Activated T-helper 1 cell treated with anti-CD3 and anti-CD28 coated beads, Interleukin-2, amount 50 U/mL, for 16 hours (primary cell): ENCODE results near the gene NRN1.
"Not testable (repeated sequence)": the region's sequence is repeated elsewhere in the genome, so short reads cannot be mapped to it uniquely, and the experiment has no call there.

Experiments
- DNase-seq, 2 donors: peaks; one replicate each; pipeline ENCODE4 v3.0.0-alpha.2; 2020; ENCODE audit warnings: low read depth in 1 of 2, low spot score in 1 of 2

Gene NRN1

DNA sequence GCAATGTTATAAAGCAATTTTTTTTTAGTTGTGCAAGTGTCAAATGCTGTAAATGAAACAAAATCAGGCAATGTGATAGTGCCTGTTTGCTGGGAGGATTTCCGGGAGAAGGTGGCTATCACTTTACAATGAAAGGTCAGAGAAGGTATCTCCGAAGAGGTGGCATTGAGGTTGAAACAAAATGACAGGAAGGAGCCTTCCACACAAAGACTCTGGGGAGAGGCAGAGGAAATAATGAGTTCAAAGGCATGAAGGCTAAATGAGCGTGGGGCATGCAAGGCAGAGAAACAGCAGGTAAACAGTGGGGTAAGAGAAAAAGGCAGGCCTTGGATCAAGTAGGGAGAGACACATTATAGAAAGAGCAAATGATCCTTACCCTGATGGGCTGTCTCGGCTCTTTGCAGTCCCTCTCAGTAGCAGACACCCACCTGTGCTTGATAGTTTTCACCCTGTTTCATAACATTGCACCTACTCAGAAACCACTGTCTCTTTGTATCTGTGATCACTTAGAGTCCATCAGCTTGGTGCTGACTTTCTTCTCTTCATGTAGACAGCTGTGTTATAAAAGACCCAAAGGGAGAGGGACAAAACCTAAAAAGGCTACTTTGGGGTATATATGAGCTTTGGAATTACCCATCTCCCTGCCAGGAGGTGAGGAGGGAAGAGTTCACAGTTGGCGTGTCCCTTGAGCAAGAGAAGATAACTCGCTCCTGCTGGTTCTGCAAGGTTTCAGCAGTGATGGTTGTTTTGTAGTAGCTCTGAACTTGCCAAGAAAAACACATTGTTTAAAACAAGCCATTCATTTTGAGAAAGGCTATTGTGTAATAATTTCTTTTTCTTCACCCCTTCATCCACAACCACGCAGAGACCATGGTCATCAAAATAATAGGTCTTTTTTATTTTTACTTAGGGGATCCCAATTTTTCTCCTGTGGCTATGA lies 22.3 kb downstream of the NRN1 start:
- DNase-seq = no peak

DNA sequence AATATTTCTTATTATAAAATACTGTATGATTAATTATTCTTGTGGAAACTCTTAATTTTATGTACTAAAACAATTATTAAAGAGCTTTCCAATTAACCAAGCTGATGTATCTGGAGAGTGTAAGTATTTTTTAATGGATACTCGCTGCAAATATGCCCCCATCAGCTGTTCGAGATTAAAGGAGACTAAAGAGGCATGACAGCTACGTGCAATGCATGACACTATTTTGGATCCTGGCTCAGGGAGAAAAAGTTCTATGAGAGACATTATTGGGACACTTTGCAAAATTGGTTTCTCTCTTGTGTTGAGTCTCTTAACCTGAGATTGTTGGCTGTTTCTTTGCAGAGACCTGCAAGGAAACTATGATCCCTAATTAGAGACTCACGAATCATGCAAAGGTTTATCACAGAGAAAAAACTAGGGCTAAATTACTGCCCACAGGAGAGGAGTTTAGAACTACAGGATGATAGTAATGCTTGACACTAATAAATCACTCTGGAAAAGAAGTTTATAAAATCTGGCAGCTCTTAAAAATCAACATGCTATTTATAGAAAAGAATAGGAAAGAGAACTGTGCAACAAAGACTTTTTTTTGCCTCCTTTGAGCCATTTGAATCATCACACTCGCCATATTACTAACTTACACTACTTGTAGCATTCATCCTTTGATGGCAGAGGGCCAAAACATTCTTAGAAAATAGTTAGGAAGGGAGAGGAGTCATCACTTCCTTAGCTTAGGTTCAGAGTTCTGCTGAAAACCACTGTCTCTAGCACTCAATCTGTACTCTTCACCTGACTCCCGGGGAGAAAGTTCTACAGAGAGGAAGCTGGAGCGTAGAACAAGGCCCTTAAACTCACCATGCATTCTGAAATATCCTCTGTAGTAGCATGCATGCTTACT lies 25.3 kb downstream of the NRN1 start:
- no peak for DNase-seq

DNA sequence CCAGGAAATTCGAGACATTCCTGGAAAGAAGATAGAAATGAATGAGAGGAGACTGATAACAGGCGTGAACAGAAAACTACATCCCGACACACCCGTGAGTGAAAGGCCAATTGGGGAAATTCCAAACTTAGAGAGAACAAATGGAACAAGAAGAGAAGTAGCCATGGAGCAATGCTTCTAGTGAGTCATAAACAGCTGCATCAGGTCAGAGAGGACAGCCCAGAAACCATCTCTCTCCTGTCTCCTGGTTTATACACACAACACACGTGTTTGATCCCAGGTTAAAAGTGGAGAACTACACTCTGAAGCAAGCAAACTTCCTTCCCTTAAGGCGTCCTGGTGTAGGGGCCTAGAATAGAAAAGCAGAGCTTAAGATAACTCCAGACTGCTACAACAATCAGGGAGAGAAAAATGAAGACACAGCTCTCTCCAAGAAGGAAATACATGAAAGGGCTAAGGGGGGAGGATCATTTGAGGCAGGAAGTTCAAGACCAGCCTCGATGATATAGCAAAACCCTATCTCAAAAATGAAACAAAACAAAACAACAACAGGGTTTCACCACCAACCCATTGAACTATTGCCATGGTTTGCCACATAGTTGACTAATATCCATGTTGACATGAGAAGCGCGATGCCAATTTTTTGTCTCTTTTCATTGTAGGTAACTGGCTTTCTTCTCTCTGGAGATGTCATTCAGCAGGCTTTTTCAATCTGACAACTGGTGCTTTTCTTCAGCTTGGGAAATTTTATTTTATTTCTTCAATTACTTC lies 26.9 kb downstream of the NRN1 start:
- no peak for DNase-seq

DNA sequence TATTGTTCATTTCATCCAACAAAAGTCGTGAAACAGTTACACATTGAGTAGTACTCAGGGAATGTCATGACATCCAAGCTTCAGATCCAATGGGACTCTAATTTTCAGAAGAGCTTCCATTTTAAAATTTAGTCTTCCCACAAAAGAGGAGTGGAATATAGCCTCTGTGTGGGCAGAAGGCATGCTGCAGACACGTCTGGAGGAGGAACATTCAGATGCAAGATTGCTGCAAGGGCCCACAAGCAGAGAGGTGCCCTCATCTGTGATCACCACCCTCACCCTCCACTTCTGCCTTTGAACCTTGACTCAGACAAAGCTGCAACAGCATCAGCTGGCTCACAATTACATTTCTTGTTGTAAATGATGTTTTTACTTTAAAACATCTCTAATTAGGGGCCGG lies 29.9 kb downstream of the NRN1 start:
- DNase-seq = no peak

DNA sequence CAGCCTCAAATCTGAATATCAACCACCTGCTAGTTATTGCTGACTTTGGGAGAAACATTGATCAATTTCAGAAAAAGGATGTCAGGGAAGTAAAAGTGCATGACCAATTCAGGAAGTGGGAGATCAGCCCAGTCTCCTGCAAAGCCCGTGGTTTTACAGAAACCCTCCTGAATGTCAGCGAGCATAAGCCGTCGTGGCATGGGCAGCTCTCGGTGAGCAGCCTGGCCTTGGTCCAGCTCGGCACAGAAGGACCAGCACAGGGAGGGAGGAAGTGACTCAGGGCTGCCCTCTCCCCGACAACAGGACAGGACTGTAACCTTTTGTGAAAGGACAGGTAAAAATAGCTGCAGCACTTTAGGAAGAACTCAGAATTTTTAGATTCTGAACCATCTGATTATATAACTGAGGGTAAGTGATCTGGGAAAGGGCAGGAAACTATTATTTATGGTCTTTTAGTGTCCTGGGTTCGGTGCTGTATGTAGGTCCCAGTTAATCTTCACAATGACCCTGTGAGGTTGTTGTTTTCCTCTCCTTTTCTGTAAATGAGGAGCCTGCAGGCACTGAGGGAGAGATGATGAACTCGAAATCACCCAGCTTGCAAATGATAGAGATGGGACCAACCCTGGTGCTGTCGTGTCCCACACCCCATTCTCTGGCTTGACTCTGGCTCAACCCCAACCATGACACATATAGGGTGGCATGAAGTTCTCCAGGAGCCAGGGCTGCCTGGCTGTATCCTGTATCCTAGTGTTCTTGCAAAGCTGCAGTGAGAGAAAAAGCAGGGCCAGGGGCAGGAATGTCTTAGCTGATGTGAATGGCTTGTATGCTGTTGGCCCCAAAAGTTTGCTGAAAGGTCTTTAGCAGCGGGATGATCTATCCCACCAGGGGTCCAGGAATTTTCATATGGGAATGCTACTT lies 37.6 kb downstream of the NRN1 start:
- DNase-seq = no peak

DNA sequence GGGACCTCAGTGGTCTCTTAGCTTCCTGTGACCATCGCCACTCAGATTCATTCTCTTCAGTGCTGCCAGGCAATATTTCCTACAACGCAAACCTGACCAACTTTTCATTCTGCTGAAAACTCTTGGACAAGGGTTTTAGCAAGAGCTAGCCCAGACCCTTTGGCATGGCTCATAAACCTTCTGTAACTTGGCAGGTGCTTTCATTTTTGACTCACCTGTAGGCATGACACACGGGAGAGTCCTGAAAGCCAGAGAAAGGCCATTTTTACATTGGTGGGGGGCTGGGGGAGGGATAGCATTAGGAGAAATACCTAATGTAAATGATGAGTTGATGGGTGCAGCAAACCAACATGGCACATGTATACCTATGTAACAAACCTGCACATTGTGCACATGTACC lies 38.7 kb downstream of the NRN1 start:
- not testable (repeated sequence) for DNase-seq

DNA sequence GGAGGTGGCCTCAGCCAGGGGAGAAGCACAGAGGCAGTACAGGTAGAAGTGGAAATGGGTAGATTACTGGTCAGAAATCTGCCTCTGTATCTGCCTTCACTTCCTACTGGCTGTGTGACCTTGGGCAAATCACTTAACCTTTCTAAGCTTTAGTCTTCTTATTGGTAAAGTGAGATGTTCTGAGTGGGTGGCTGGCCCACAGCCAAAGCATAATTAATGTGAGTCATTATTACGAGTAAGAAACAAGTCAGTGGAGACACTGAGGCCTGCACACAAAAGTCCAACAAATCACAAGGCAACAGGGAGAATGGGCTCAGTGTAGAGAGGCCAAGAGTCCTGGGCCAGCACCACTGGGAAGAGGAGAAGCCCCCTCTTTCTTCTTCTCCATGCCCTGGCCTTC lies 39.1 kb downstream of the NRN1 start:
- DNase-seq = no peak

DNA sequence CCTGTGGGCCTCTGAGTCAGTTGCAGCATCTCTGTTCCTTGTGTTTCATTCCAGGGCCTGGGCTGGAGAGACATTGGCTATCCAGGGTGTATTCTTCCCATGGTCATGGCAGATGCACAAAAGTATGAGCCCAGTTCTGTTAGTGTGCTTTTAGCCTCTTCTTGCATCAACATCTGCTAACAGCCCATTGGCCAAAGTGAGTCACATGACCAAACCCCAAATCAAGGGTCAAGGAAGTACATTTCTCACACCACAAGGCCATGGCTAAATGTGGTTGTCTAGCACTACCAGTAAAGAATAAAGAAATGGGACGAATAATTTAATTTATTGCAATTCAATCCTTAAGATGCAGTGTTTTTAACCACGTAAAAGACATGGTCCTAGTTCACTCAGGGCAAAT lies 43.9 kb downstream of the NRN1 start:
- DNase-seq = no peak

DNA sequence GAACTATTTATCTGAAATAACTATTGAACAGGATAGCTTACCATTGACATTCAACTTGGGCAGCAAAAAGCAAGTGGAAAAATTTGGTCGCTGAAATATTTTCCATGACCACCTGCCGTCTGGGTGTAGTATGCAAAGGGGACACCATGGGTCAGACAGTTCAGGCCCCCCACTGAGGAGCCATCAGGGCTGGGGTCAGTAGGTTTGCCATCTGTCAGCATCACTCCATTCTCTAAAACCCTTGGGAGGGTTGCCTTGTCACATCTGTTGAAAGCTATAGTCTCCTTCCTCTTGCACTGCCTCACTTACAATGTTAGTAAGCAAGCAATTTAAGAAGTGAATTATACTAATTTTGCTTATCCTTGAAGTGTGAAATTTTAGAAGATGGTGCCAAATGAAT lies 44.9 kb downstream of the NRN1 start:
- no peak for DNase-seq

DNA sequence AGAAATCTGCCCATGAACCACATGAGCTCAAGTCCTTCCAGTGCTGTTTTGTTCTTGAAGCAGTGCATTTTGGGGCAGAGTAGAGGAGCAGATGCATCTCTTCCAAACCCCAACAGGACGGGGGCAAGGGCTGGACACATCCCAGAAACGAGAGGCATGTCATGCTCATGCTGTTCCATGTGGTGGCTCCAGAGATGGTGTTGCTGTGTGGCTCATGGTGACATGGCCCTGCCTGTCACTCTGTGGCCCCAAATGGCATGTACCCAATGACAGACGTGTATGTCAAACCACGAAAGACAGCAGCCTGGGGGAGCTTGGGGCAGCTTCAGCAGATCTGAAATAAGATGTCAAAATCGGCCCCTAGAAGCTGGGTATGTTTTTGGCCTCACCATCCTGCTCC lies 46.3 kb downstream of the NRN1 start:
- DNase-seq = no peak

DNA sequence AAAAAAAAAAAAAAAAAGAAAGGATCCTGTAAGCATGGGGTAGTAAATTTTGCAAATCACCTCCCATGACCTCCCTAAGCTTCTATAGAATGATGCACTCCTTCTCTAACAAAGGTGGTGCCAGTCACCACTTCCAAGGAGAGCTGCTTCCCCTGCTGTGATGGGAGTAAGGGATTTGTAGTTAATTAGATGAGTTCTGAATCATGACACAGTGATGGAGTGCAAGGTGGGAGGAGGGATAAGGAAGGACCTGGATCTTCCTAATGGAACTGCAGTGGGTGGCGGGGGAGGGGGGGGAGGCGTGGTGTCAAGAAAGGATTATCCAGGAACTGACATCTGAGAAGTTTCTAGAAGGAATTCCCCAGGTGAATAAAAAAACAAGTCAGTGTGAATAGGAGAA lies 47.8 kb downstream of the NRN1 start:
- no peak for DNase-seq

DNA sequence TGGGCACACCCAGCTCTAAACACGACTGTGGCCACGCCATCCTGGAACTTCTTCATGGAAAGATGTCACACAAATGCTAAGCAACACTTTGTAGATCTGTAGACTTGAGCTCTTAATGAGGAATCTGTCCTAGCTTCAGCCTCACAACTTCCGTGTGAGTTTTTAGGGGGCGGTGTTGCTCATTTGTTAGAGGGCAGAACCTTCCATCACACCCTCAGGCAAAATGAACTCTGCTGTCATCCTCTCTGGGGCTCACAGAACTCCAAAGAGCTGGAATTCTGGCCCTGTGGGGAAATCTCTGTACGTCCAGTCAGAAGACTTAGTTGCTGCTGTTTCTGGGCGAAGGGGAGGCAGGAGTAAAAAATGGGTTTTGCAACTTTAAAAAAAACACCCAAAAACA lies 49.8 kb downstream of the NRN1 start:
- no peak for DNase-seq

DNA sequence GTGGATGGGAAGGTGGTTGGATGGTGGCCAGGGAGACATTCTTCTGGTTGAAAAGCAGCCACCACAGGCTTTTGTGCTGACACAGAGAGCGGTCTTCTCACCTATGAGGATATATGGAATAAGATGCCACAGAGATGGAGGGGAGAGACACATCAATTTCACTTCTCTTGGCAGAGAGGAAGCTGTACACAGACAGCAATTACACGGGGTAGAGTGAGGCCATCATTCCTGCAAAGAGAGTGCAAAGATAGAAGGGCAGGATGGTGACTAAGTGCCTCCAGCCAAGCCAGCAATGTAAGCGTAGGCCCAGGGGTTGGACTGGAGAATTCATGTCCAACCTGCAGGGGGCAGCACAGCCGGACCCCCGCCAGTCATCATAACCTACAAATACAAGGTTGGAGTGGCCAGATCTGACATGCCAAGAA lies 56.4 kb downstream of the NRN1 start:
- DNase-seq = no peak
